Limb (tissue), 2 donors: Measurements from ENCODE around the gene IZUMO2.
A peak's percentile ranks its signal among the peaks of the same experiment; 100 is the strongest.
"Not testable (repeated sequence)": the region's sequence is repeated elsewhere in the genome, so short reads cannot be mapped to it uniquely, and the experiment has no call there.

Experiments used
- DNase-seq, 2 donors: peaks; one replicate each; pipeline ENCODE4 v3.0.0-alpha.2; 2016; ENCODE audit errors: extremely low spot score in 2 of 2

Gene IZUMO2

GRCh38 chr19:50136603-50137365, 26.3 kb downstream of the IZUMO2 start:
- DNase-seq: not testable (repeated sequence)

DNA sequence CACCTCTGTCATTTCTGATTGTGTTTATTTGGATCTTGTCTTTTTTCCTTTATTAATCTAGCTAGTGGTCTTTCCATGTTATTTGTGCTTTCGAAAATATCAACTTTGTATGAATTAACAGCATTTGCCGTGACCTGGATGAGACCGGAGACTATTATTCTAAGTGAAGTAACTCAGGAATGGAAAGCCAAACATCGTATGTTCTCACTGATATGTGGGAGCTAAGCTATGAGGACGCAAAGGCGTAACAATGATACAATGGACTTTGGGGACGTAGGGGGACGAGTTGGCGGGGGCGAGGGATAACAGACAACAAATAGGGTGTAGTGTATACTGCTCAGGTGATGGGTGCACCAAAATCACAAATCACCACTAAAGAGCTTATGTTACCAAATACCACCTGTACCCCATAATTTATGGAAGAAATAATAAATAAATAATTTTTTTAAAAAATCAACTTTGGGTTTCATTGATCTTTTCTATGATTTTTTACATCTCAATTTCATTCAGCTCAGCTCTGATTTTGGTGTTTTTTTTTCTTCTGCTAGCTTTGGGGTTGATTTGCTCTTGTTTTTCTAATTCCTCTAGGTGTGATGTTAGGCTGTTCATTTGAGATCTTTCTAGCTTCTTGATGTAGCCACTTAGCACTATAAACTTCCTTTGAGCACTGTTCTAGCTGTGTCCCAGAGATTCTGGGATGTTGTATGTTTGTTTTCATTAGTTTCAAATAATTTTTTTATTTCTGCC, 27.1 kb downstream of the IZUMO2 start:
- peak in 1 of 2 donors; percentile 1 for DNase-seq

DNA sequence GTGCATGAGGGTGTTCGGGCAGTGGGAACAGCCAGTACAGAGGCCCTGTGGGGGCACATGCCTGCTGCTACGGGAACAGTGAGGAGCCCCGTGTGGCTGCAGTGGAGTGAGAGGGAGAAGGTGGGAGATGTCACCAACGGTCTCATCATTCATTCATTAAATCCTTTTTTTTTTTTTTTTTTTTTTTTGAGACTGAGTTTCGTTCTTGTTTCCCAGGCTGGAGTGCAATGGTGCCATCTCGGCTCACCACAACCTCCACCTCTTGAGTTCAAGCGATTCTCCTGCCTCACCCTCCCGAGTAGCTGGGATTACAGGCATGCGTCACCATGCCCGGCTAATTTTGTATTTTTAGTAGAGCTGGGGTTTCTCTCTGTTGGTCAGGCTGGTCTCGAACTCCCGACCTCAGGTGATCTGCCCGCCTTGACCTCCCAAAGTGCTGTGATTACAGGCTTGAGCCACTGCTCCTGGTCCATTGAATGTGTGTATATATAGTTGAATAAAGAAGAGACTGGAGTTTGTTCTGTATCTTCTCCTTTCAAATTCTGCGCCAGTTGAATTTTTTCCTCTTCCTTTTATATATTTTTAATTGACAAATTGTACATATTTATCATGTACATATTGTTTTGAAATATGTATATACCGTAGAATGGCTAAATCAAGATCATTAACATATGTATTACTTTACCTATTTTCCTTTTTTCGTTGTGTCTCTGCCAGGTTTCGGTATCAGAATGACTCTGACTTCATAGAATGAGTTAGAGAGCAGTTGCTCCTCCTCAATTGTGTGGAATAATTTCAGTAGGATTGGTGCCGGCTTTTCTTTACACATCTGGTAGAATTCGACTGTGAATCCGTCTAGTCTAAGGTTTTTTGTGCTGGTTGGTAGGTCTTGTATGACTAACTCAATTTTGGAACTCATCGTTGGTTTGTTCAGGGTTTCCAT, 28.0 kb downstream of the IZUMO2 start:
- DNase-seq: not testable (repeated sequence)

DNA sequence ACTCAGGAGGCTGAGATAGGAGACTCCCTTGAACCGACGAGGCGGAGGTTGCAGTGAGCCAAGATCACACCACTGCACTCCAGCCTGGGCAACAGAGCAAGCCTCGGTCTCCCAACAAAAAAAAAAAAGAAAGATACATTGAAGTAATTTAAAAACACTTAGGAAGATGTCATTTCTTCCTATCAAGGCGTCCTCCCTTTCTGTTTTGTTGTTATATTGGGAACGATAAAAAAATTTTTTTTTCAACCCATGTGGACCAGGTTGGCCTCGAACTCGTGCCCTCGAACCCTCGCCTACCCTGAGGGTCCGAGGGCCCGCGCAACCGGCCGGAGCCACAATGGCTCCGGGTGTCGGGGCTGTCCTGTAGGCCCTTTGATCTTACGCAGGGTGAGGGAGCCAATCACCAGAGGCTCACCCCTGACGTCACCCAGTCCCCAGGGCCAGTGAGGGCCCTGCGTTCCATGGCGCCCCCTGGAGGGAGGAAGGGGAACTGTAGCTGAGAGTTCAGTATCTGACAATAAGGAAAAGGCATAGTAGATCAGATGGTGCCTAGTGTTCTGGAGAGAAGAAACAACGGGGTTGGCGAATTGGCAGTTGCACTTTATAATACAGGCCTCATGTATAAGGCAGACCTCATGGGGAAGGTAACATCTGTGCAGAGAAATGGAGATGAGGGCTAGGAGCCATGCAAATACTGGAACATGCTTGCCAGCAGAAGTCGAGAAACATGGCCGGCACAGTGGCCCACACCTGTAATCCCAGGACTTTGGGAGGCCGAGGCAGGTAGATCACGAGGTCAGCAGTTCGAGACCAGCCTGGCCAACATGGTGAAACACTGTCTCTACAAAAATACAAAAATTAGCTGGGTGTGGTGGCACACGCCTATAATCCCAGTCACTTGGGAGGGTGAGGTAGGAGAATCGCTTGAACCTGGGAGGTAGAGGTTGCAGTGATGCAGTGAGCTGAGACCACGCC, 29.3 kb downstream of the IZUMO2 start:
- DNase-seq: not testable (repeated sequence)

DNA sequence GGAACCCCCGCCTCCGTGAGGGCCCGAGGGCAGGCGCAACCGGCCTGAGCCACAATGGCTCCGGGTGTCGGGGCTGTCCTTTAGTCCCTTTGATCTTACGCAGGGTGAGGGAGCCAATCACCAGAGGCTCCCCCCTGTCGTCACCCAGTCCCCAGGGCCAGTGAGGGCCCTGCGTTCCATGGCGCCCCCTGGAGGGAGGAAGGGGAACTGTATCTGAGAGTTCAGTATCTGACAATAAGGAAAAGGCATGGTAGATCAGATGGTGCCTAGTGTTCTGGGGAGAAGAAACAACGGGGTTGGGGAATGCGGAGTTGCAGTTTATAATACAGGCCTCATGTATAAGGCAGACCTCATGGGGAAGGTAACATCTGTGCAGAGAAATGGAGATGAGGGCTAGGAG, 59.1 kb downstream of the IZUMO2 start:
- DNase-seq: not testable (repeated sequence)

- not testable (repeated sequence) for DNase-seq
Observed at GRCh38 chr19:50103405-50103804, 59.7 kb downstream of the IZUMO2 start.
